ENCODE measurements around the gene TGFB2. TPM values are rescaled to one million over a fixed set of nuclear protein-coding genes. Genes with fewer than 3 reads are reported as not detected.
"Not testable (repeated sequence)": the region's sequence is repeated elsewhere in the genome, so short reads cannot be mapped to it uniquely, and the experiment has no call there.

TGFB2 gene
- polyA plus RNA-seq, 1 donor = 4.9 TPM

DNA sequence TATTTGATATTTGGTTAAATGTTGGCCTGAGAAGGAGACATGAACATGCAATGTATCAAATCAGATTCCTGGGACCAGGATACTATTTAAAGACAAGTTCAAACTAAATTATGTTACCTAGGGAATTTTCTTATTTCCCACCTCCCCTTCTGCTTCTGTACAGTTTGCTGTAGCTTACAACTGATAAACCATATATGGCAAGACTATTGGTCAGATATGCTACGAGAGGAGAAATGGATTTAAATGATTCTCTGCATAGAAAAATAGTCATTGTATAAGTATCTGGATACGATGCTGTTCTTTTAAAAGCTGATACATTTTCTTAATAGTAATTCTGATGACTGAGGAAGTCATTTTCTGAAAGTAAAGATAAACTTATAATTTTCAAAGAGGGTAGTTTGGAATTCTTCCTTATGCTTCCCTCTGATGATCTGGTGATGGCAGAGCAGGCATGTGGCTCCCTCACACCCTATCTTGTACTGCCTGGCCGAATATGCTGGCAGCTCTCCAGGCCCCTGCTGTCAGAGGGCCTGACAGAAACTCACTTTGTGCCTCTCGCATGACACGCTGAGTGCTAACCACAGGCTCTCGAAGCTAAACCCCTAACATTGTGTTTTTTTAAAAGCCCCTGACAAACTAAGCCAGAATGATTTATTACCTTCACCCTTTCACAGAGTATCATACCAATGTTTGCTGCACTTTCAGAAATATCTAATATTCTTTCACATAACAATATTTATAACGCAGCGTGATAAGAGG is 40.7 kb upstream of the TGFB2 start:
- Histone ChIP-seq H3K36me3 (ENCODE audit: control insufficient read depth, insufficient read depth, low read length) (peaks cover 8% of the 10 kb centered on the region), H3K9me3 (ENCODE audit: control insufficient read depth, low read depth, low read length) (no peaks in the 10 kb centered on the region), H3K4me1 (ENCODE audit: control insufficient read depth, insufficient read depth, low read length) (no peaks in the 10 kb centered on the region), H3K27me3 (ENCODE audit: control insufficient read depth, insufficient read depth, low read length) (no peaks in the 10 kb centered on the region), H3K27ac (ENCODE audit: low read length) (no peak overlapping the region), H3K4me3 (ENCODE audit: low read length) (no peak overlapping the region)
- 100% methylated on average over 1 of the region's 8 CpGs for WGBS (ENCODE audit: insufficient coverage, low lambda C conversion rate)
- DNase-seq = no peak

- WGBS (ENCODE audit: insufficient coverage, low lambda C conversion rate) = 20% methylated on average over 1 of the region's 6 CpGs
- no peaks in the 10 kb centered on the region for H3K9me3 ChIP-seq (ENCODE audit: control insufficient read depth, low read depth, low read length)
- DNase-seq = no peak
- no peaks in the 10 kb centered on the region for H3K4me1 ChIP-seq (ENCODE audit: control insufficient read depth, insufficient read depth, low read length)
- H3K27ac ChIP-seq (ENCODE audit: low read length) = no peak overlapping the region
- no peaks in the 10 kb centered on the region for H3K27me3 ChIP-seq (ENCODE audit: control insufficient read depth, insufficient read depth, low read length)
- no peak overlapping the region for H3K4me3 ChIP-seq (ENCODE audit: low read length)
- H3K36me3 ChIP-seq (ENCODE audit: control insufficient read depth, insufficient read depth, low read length) = peaks cover 8% of the 10 kb centered on the region
Measured at GRCh38 chr1:218305472-218306064, 39.6 kb upstream of the TGFB2 start.

DNA sequence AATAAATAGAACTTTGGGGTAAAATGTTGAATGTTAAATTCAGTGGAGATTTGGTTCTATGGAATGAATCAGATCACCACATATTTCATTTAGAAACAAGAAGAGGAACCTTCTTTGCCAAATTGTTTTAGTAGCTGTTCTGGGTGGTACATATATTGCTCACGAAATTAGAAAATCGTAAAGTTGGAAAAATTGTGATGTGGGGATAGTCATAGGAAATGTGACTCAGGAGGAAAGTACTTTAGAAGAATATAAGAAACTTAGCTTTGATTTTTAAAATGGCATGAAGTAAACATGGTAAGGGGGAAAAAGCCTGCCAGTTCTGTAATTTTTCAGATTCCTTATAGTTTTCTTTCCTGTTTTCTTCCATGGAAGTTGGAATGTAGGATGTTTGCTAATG is 32.6 kb upstream of the TGFB2 start:
- H3K9me3 ChIP-seq (ENCODE audit: control insufficient read depth, low read depth, low read length) = no peaks in the 10 kb centered on the region
- 95% methylated on average over 2 of the region's 2 CpGs for WGBS (ENCODE audit: insufficient coverage, low lambda C conversion rate)
- no peak for DNase-seq
- H3K27me3 ChIP-seq (ENCODE audit: control insufficient read depth, insufficient read depth, low read length) = no peaks in the 10 kb centered on the region
- no peak overlapping the region for H3K4me3 ChIP-seq (ENCODE audit: low read length)
- peaks cover 8% of the 10 kb centered on the region for H3K36me3 ChIP-seq (ENCODE audit: control insufficient read depth, insufficient read depth, low read length)
- H3K27ac ChIP-seq (ENCODE audit: low read length) = no peak overlapping the region
- H3K4me1 ChIP-seq (ENCODE audit: control insufficient read depth, insufficient read depth, low read length) = no peaks in the 10 kb centered on the region

DNA sequence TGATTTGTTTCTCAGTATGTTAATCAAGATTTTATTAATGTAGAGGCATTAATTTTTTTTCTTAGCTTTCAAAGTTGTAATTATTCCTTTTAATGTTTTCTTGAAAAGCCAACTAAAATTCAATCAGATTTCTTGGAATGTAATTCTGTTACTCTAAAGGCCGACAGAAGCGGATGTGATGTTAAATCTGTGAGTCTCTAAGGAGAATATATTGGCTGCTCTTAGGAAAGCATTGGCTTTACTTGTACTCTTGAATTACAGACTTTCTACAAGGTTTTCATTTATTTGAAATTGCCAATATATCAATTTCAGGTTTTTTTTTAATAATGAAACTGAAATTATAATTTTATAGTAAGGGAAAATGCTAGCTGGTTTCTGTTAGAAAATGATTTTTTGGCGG is 30.8 kb upstream of the TGFB2 start:
- peaks cover 9% of the 10 kb centered on the region for H3K36me3 ChIP-seq (ENCODE audit: control insufficient read depth, insufficient read depth, low read length)
- no peak overlapping the region for H3K4me3 ChIP-seq (ENCODE audit: low read length)
- no peak for DNase-seq
- H3K27me3 ChIP-seq (ENCODE audit: control insufficient read depth, insufficient read depth, low read length) = no peaks in the 10 kb centered on the region
- H3K27ac ChIP-seq (ENCODE audit: low read length) = no peak overlapping the region
- no peaks in the 10 kb centered on the region for H3K4me1 ChIP-seq (ENCODE audit: control insufficient read depth, insufficient read depth, low read length)
- WGBS (ENCODE audit: insufficient coverage, low lambda C conversion rate) = no CpG with 5 or more reads among the region's 3 CpGs
- H3K9me3 ChIP-seq (ENCODE audit: control insufficient read depth, low read depth, low read length) = no peaks in the 10 kb centered on the region

DNA sequence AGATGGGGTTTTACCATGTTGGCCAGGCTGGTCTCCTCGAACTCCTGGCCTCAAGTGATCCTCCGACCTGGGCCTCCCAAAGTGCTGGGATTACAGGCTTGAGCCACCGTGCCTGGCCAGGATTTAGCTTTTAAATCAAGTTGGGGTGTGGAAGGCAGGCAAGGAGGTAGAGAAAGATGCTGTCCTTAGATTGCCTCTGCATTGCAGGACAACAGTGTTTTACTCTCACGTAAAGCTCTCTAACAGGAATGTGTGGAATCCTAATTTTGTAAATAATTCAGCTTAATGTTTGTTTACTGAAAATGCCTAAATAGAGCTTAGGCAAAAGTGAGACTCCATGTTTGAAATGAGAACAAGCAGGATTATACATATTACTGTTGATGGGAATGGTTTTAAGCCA is 29.5 kb upstream of the TGFB2 start:
- no peak overlapping the region for H3K4me3 ChIP-seq (ENCODE audit: low read length)
- DNase-seq = no peak
- H3K9me3 ChIP-seq (ENCODE audit: control insufficient read depth, low read depth, low read length) = no peaks in the 10 kb centered on the region
- H3K27ac ChIP-seq (ENCODE audit: low read length) = no peak overlapping the region
- WGBS (ENCODE audit: insufficient coverage, low lambda C conversion rate) = 83% methylated on average over 1 of the region's 4 CpGs
- H3K27me3 ChIP-seq (ENCODE audit: control insufficient read depth, insufficient read depth, low read length) = no peaks in the 10 kb centered on the region
- peaks cover 9% of the 10 kb centered on the region for H3K36me3 ChIP-seq (ENCODE audit: control insufficient read depth, insufficient read depth, low read length)
- no peaks in the 10 kb centered on the region for H3K4me1 ChIP-seq (ENCODE audit: control insufficient read depth, insufficient read depth, low read length)

GRCh38 chr1:218317061-218317460 is 28.1 kb upstream of the TGFB2 start:
- Histone ChIP-seq H3K4me3 (ENCODE audit: low read length) (no peak overlapping the region), H3K27ac (ENCODE audit: low read length) (no peak overlapping the region), H3K9me3 (ENCODE audit: control insufficient read depth, low read depth, low read length) (no peaks in the 10 kb centered on the region), H3K27me3 (ENCODE audit: control insufficient read depth, insufficient read depth, low read length) (no peaks in the 10 kb centered on the region), H3K36me3 (ENCODE audit: control insufficient read depth, insufficient read depth, low read length) (peaks cover 6% of the 10 kb centered on the region), H3K4me1 (ENCODE audit: control insufficient read depth, insufficient read depth, low read length) (no peaks in the 10 kb centered on the region)
- DNase-seq = no peak
- WGBS (ENCODE audit: insufficient coverage, low lambda C conversion rate) = 83% methylated on average over 1 of the region's 5 CpGs

- not testable (repeated sequence) for H3K4me3 ChIP-seq (ENCODE audit: low read length); H3K9me3 ChIP-seq (ENCODE audit: control insufficient read depth, low read depth, low read length); DNase-seq; H3K4me1 ChIP-seq (ENCODE audit: control insufficient read depth, insufficient read depth, low read length); H3K27me3 ChIP-seq (ENCODE audit: control insufficient read depth, insufficient read depth, low read length); H3K27ac ChIP-seq (ENCODE audit: low read length)
- peaks cover 24% of the 10 kb centered on the region for H3K36me3 ChIP-seq (ENCODE audit: control insufficient read depth, insufficient read depth, low read length)
- no CpG with 5 or more reads among the region's 3 CpGs for WGBS (ENCODE audit: insufficient coverage, low lambda C conversion rate)
Measured at GRCh38 chr1:218320182-218320581, 25.0 kb upstream of the TGFB2 start.

DNA sequence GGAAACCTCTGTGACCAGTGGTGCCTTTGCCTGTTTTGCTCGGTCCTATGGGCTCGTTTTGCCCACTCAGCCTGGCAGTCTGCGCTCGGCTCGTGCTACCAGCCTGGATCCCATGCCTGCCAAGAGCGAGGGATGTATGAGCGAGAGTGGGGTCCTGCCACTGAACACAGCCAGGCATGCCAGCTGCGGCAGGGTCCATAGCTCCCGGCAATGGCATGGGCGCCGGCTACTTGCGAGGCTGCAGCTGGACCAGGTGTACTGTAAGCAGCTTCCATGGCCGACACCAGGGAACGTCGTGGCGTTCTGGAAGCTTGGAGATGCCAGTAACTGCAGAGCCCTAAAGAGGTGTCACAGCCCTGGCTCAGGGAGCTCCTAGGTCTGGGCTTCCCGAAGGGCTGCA is 22.4 kb upstream of the TGFB2 start:
- Histone ChIP-seq H3K27ac (ENCODE audit: low read length) (no peak overlapping the region), H3K9me3 (ENCODE audit: control insufficient read depth, low read depth, low read length) (peaks cover 2% of the 10 kb centered on the region), H3K4me3 (ENCODE audit: low read length) (no peak overlapping the region), H3K4me1 (ENCODE audit: control insufficient read depth, insufficient read depth, low read length) (no peaks in the 10 kb centered on the region), H3K36me3 (ENCODE audit: control insufficient read depth, insufficient read depth, low read length) (peaks cover 23% of the 10 kb centered on the region), H3K27me3 (ENCODE audit: control insufficient read depth, insufficient read depth, low read length) (no peaks in the 10 kb centered on the region)
- 80% methylated on average over 1 of the region's 17 CpGs for WGBS (ENCODE audit: insufficient coverage, low lambda C conversion rate)
- no peak for DNase-seq

DNA sequence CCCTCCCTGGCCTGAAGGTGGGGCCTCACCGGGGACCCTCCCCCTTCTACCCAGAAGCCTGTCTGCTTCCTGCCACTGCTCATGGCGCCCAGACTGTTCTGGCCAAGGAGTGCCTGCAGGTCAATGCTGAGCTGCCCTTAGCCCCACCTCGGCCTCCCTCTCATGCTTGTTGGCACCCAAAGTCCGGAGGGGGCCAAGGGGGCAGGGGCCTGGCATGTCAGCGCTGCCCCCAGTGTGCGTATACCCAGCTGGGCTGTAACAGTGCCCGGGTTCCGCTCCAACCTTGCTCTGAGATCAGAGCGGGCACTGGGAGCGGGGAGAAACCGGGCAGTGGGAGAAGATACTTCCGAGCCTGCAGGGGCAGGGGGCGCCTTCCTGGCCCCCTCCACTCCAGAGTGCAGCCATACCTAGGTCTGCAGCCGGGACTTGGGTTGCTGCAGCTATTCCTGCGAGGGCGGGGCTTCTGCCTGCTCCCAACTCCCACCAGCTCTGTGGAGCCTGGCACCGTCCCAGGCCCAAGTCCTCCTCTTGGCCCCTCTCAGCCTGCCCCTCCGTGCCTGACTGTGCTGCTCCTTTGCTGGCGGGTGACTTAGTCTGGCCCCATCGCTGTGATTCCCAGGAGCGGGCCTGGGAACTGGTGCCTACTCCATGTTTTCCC is 21.4 kb upstream of the TGFB2 start:
- Histone ChIP-seq H3K36me3 (ENCODE audit: control insufficient read depth, insufficient read depth, low read length) (peaks cover 20% of the 10 kb centered on the region), H3K27ac (ENCODE audit: low read length) (no peak overlapping the region), H3K4me3 (ENCODE audit: low read length) (no peak overlapping the region), H3K4me1 (ENCODE audit: control insufficient read depth, insufficient read depth, low read length) (no peaks in the 10 kb centered on the region), H3K9me3 (ENCODE audit: control insufficient read depth, low read depth, low read length) (peaks cover 2% of the 10 kb centered on the region), H3K27me3 (ENCODE audit: control insufficient read depth, insufficient read depth, low read length) (no peaks in the 10 kb centered on the region)
- no CpG with 5 or more reads among the region's 21 CpGs for WGBS (ENCODE audit: insufficient coverage, low lambda C conversion rate)
- DNase-seq = no peak

DNA sequence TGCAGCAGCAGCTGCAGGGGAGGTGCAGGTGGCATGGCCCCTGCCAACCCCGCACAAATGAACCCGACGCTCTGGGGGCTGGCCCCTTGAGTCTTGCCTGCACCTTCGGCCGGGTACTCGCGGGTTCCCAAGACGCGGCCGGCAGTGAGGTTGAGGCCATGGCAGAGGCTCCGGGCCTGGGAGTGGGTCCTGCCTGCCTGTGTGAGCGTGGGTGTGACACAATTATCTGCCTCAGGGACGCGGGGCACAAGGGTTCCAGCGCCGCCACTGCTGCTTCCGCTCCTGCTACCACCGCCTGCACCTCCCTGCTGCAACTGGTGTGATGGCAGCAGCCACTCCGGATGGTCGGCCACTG is 20.9 kb upstream of the TGFB2 start:
- Histone ChIP-seq H3K27ac (ENCODE audit: low read length) (no peak overlapping the region), H3K9me3 (ENCODE audit: control insufficient read depth, low read depth, low read length) (peaks cover 2% of the 10 kb centered on the region), H3K4me3 (ENCODE audit: low read length) (no peak overlapping the region), H3K36me3 (ENCODE audit: control insufficient read depth, insufficient read depth, low read length) (peaks cover 20% of the 10 kb centered on the region), H3K27me3 (ENCODE audit: control insufficient read depth, insufficient read depth, low read length) (no peaks in the 10 kb centered on the region), H3K4me1 (ENCODE audit: control insufficient read depth, insufficient read depth, low read length) (no peaks in the 10 kb centered on the region)
- no CpG with 5 or more reads among the region's 20 CpGs for WGBS (ENCODE audit: insufficient coverage, low lambda C conversion rate)
- no peak for DNase-seq
